ENCODE measurements around the gene DNAJB4.
"Not testable (repeated sequence)": the region's sequence is repeated elsewhere in the genome, so short reads cannot be mapped to it uniquely, and the experiment has no call there.

DNAJB4 gene

GRCh38 chr1:78004719-78005447 is at the start of gene DNAJB4:
TSS of gene DNAJB4 (plus strand) at chr1:78004939. CDS start at chr1:78005111, 172 bp downstream.
- peak in 1 of 2 donors; percentile 21 for DNase-seq (ENCODE audit: low read depth in 2 of 2, low spot score in 1 of 2)

- no peak for DNase-seq (ENCODE audit: low read depth in 2 of 2, low spot score in 1 of 2)
These were observed 49.0 kb upstream of the DNAJB4 start for GRCh38 chr1:77955709-77956108.

GRCh38 chr1:77956464-77956863 is 48.3 kb upstream of the DNAJB4 start:
- no peak for DNase-seq (ENCODE audit: low read depth in 2 of 2, low spot score in 1 of 2)

GRCh38 chr1:77958391-77958790 is 46.3 kb upstream of the DNAJB4 start:
- DNase-seq (ENCODE audit: low read depth in 2 of 2, low spot score in 1 of 2): no peak

GRCh38 chr1:77958850-77959249 is 45.9 kb upstream of the DNAJB4 start:
- no peak for DNase-seq (ENCODE audit: low read depth in 2 of 2, low spot score in 1 of 2)

- no peak for DNase-seq (ENCODE audit: low read depth in 2 of 2, low spot score in 1 of 2)
These were observed 43.3 kb upstream of the DNAJB4 start for GRCh38 chr1:77961392-77961791.

- no peak for DNase-seq (ENCODE audit: low read depth in 2 of 2, low spot score in 1 of 2)
These were observed 38.4 kb upstream of the DNAJB4 start for GRCh38 chr1:77966291-77966690.

GRCh38 chr1:77970192-77970591 is 34.5 kb upstream of the DNAJB4 start:
- no peak for DNase-seq (ENCODE audit: low read depth in 2 of 2, low spot score in 1 of 2)

- no peak for DNase-seq (ENCODE audit: low read depth in 2 of 2, low spot score in 1 of 2)
These were observed 32.7 kb upstream of the DNAJB4 start for GRCh38 chr1:77972080-77972479.

- DNase-seq (ENCODE audit: low read depth in 2 of 2, low spot score in 1 of 2): no peak
These were observed 29.4 kb upstream of the DNAJB4 start for GRCh38 chr1:77975386-77975785.

- DNase-seq (ENCODE audit: low read depth in 2 of 2, low spot score in 1 of 2): no peak
These were observed 28.8 kb upstream of the DNAJB4 start for GRCh38 chr1:77975907-77976306.

GRCh38 chr1:77976433-77977076 is 28.2 kb upstream of the DNAJB4 start:
- no peak for DNase-seq (ENCODE audit: low read depth in 2 of 2, low spot score in 1 of 2)

GRCh38 chr1:77977989-77978292 is 26.8 kb upstream of the DNAJB4 start:
- no peak for DNase-seq (ENCODE audit: low read depth in 2 of 2, low spot score in 1 of 2)

GRCh38 chr1:77978293-77978968 is 26.3 kb upstream of the DNAJB4 start:
- peak; percentile 49 to 56 for DNase-seq (ENCODE audit: low read depth in 2 of 2, low spot score in 1 of 2)

GRCh38 chr1:77978969-77979876 is 25.5 kb upstream of the DNAJB4 start, which contains the start of gene FUBP1:
TSS of gene FUBP1 (minus strand) at chr1:77979072. CDS start at chr1:77979004, 68 bp downstream.
- DNase-seq (ENCODE audit: low read depth in 2 of 2, low spot score in 1 of 2): peak; percentile 85 to 93

GRCh38 chr1:77983352-77983996 is 21.3 kb upstream of the DNAJB4 start:
- DNase-seq (ENCODE audit: low read depth in 2 of 2, low spot score in 1 of 2): not testable (repeated sequence)

- no peak for DNase-seq (ENCODE audit: low read depth in 2 of 2, low spot score in 1 of 2)
These were observed 20.8 kb upstream of the DNAJB4 start for GRCh38 chr1:77983997-77984355.

- no peak for DNase-seq (ENCODE audit: low read depth in 2 of 2, low spot score in 1 of 2)
These were observed 20.1 kb upstream of the DNAJB4 start for GRCh38 chr1:77984629-77985028.

- no peak for DNase-seq (ENCODE audit: low read depth in 2 of 2, low spot score in 1 of 2)
These were observed 17.9 kb upstream of the DNAJB4 start for GRCh38 chr1:77986810-77987209.

- DNase-seq (ENCODE audit: low read depth in 2 of 2, low spot score in 1 of 2): no peak
These were observed 16.8 kb upstream of the DNAJB4 start for GRCh38 chr1:77987919-77988318.

- DNase-seq (ENCODE audit: low read depth in 2 of 2, low spot score in 1 of 2): no peak
These were observed 15.0 kb upstream of the DNAJB4 start for GRCh38 chr1:77989744-77990143.

All from stimulated activated CD8-positive, alpha-beta memory T cell treated with anti-CD3 and anti-CD28 coated beads, Interleukin-4, amount 100 ng/mL, for 1 hour (primary cell).